Forelimb muscle (tissue), 1 donor: ENCODE measurements around the gene CBFA2T2. TPM values are rescaled to one million over a fixed set of nuclear protein-coding genes. Genes with fewer than 3 reads are reported as not detected.

Source experiments
- DNase-seq: peaks from one replicate; pipeline ENCODE4 v3.0.0-alpha.2; 2013; ENCODE audit warnings: low read depth
- polyA plus RNA-seq: library from polyadenylated mRNA; unstranded; fragments of 120-200 nt; gene quantifications from one replicate; pipeline ENCODE4 v1.2.1, GENCODE V29; 2013; ENCODE audit not compliant: insufficient read length

CBFA2T2 gene
- polyA plus RNA-seq, 1 donor = 17.5 TPM

- no peak for DNase-seq
Observed at GRCh38 chr20:33650753-33651561, 161.1 kb downstream of the CBFA2T2 start.

GRCh38 chr20:33651562-33652048, 161.7 kb downstream of the CBFA2T2 start:
- DNase-seq = no peak

GRCh38 chr20:33653218-33653899, 163.5 kb downstream of the CBFA2T2 start:
- no peak for DNase-seq

GRCh38 chr20:33653900-33654596, 164.2 kb downstream of the CBFA2T2 start:
- no peak for DNase-seq

- DNase-seq = no peak
Observed at GRCh38 chr20:33654680-33655161, 164.8 kb downstream of the CBFA2T2 start.

- DNase-seq = no peak
Observed at GRCh38 chr20:33655164-33655563, 165.3 kb downstream of the CBFA2T2 start.

- DNase-seq = no peak
Observed at GRCh38 chr20:33656010-33656782, 166.3 kb downstream of the CBFA2T2 start.

GRCh38 chr20:33656783-33657703, 167.1 kb downstream of the CBFA2T2 start:
- no peak for DNase-seq

- no peak for DNase-seq
Observed at GRCh38 chr20:33657704-33658095, 167.8 kb downstream of the CBFA2T2 start.

GRCh38 chr20:33658510-33658909, 168.6 kb downstream of the CBFA2T2 start:
- no peak for DNase-seq

GRCh38 chr20:33658929-33659328, 169.0 kb downstream of the CBFA2T2 start:
- no peak for DNase-seq

GRCh38 chr20:33659341-33660034, 169.6 kb downstream of the CBFA2T2 start:
- no peak for DNase-seq

GRCh38 chr20:33660035-33660684, 170.3 kb downstream of the CBFA2T2 start:
- DNase-seq = no peak

GRCh38 chr20:33660685-33661058, 170.8 kb downstream of the CBFA2T2 start:
- DNase-seq = no peak

- no peak for DNase-seq
Observed at GRCh38 chr20:33662172-33662571, 172.3 kb downstream of the CBFA2T2 start, which contains the start of gene C20orf144. Gene C20orf144, plus strand, starts transcription at chr20:33662327. Its CDS starts 19 bp downstream, at chr20:33662346.

GRCh38 chr20:33663161-33664084, 173.5 kb downstream of the CBFA2T2 start:
- DNase-seq = no peak

GRCh38 chr20:33664085-33664761, 174.3 kb downstream of the CBFA2T2 start:
- DNase-seq = no peak
